Natural killer cell (primary cell): ENCODE results near the gene LRRN2. TPM values are rescaled to one million over a fixed set of nuclear protein-coding genes. Genes with fewer than 3 reads are reported as not detected.

Experiments used
- ATAC-seq, 3 donors: fragments of 150-1000 bp in 2 of 3; fragments of 200-7000 bp in 1 of 3; cut with Tn5 transposase; 1 replicate in 1 of 3; 2 replicates in 2 of 3; pipeline ENCODE4 v1.10.0; 2021; ENCODE audit warnings: mild to moderate bottlenecking in 2 of 3, moderate library complexity in 2 of 3
- DNase-seq, 2 donors: peaks; one replicate each; pipeline versions ENCODE4 v3.0.0 to v3.0.0-alpha.2; 2013 to 2021; ENCODE audit warnings: mixed read lengths in 1 of 2
- H3K27ac ChIP-seq: one replicate; pipeline ENCODE4 v1.5.1; 2013; ENCODE audit warnings: mild to moderate bottlenecking, low read length
- H3K27me3 ChIP-seq: one replicate; pipeline ENCODE4 v1.6.1; 2013; ENCODE audit warnings: low read length; ENCODE audit not compliant: control insufficient read depth, insufficient read depth
- H3K36me3 ChIP-seq: one replicate; pipeline ENCODE4 v1.6.1; 2013; ENCODE audit warnings: low read length; ENCODE audit not compliant: control insufficient read depth, insufficient read depth
- H3K4me1 ChIP-seq: one replicate; pipeline ENCODE4 v1.6.1; 2013; ENCODE audit warnings: low read length; ENCODE audit not compliant: control insufficient read depth, insufficient read depth
- H3K4me3 ChIP-seq: one replicate; pipeline ENCODE4 v1.5.1; 2013; ENCODE audit warnings: low read length
- H3K9me3 ChIP-seq: one replicate; pipeline ENCODE4 v1.6.1; 2013; ENCODE audit warnings: low read length; ENCODE audit not compliant: control insufficient read depth, insufficient read depth
- H3K27ac Mint-ChIP-seq, 2 donors: one replicate each; pipeline ENCODE4 v1.8.0; 2022; ENCODE audit warnings: mild to moderate bottlenecking in 2 of 2, mixed read lengths in 2 of 2, moderate library complexity in 1 of 2
- H3K27me3 Mint-ChIP-seq, 2 donors: one replicate each; pipeline ENCODE4 v1.8.0; 2022; ENCODE audit warnings: low read depth in 2 of 2, mixed read lengths in 2 of 2
- H3K36me3 Mint-ChIP-seq: one replicate; pipeline ENCODE4 v1.8.0; 2022; ENCODE audit warnings: mixed read lengths
- H3K4me1 Mint-ChIP-seq, 2 donors: one replicate each; pipeline ENCODE4 v1.8.0; 2022; ENCODE audit warnings: mixed read lengths in 2 of 2
- H3K4me3 Mint-ChIP-seq: one replicate; pipeline ENCODE4 v1.8.0; 2022; ENCODE audit warnings: mild to moderate bottlenecking, moderate library complexity, mixed read lengths
- H3K9me3 Mint-ChIP-seq, 2 donors: one replicate each; pipeline ENCODE4 v1.8.0; 2022; ENCODE audit warnings: mixed read lengths in 2 of 2
- WGBS: methylation state at CpG from one replicate; pipeline ENCODE4 v1.1.7; 2013; ENCODE audit warnings: missing lambda C conversion rate; ENCODE audit not compliant: insufficient coverage; 5-methylcytosine and 5-hydroxymethylcytosine counted together
- intact Hi-C: fragments of 100-400 bp; cut with micrococcal nuclease; formaldehyde crosslinking; loops from one replicate; pipeline ENCODE4 v1.14.2; 2022
- total RNA-seq, 4 donors: library from RNA; stranded (reverse); fragments of 120-200 nt in 1 of 4; gene quantifications; one replicate each; pipeline versions ENCODE4 v1.2.3 to v1.2.4, GENCODE V29; 2013 to 2022
- TF ChIP-seq, protein P1 (sequence below): fragments of 200-600 bp; IDR thresholded peaks from one replicate; pipeline ENCODE4 v1.8.0; 2022; ENCODE audit warnings: antibody characterized with exemption

LRRN2 gene
- total RNA-seq, 3 donors from 2014 or later (not counting 1 experiment from before 2014, with no cell fraction given): 0.10 to 0.27 TPM; not detected in 1

DNA sequence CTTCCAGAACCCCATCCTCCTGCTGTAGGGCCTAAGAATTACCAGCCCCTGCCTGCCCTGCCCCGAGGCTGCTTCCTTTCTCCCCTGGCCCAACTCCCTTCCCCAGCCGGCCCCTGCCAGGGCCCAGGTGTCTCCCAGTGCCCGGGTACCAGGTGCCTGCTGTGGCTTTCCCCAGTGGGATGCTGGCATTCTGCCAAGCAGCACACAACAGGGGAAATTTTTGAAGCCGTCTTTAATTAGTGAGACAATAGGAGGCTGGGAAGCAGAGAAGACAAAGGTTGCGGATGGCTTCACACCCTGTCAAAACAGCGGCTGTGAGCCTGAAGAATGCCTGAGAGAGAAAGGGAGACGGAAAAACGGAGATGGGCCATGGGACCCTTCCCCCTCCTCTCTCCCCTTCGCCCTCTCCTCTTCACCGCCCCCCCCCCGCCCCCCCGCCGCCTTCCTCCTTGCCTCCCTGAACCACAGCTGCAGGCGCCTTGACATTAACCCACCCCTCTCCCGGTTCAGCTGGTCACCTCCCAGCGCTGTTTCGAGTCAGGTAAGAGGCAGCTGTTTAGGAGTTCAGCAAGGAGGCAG is 33.6 kb downstream of the LRRN2 start:
- H3K4me1 ChIP-seq: no peaks in the 10 kb centered on the region
- no peak for DNase-seq
- no peak overlapping the region for H3K4me3 Mint-ChIP-seq
- peaks cover 17 to 21% of the 10 kb centered on the region in 2 donors for H3K27me3 Mint-ChIP-seq
- no peak overlapping the region for H3K27ac Mint-ChIP-seq
- no peak overlapping the region for H3K27ac ChIP-seq
- 20% methylated on average over 14 of the region's 17 CpGs for WGBS
- H3K9me3 Mint-ChIP-seq: no peaks in the 10 kb centered on the region
- intact Hi-C loops: no loop called here
- H3K36me3 ChIP-seq: no peaks in the 10 kb centered on the region
- no peak overlapping the region for H3K4me3 ChIP-seq
- H3K9me3 ChIP-seq: no peaks in the 10 kb centered on the region
- TF ChIP-seq, protein P1, sequence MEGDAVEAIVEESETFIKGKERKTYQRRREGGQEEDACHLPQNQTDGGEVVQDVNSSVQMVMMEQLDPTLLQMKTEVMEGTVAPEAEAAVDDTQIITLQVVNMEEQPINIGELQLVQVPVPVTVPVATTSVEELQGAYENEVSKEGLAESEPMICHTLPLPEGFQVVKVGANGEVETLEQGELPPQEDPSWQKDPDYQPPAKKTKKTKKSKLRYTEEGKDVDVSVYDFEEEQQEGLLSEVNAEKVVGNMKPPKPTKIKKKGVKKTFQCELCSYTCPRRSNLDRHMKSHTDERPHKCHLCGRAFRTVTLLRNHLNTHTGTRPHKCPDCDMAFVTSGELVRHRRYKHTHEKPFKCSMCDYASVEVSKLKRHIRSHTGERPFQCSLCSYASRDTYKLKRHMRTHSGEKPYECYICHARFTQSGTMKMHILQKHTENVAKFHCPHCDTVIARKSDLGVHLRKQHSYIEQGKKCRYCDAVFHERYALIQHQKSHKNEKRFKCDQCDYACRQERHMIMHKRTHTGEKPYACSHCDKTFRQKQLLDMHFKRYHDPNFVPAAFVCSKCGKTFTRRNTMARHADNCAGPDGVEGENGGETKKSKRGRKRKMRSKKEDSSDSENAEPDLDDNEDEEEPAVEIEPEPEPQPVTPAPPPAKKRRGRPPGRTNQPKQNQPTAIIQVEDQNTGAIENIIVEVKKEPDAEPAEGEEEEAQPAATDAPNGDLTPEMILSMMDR: no peak
- H3K27me3 ChIP-seq: no peaks in the 10 kb centered on the region
- H3K4me1 Mint-ChIP-seq: peaks cover 0 to 5% of the 10 kb centered on the region in 2 donors
- no peak for ATAC-seq
- no peaks in the 10 kb centered on the region for H3K36me3 Mint-ChIP-seq

DNA sequence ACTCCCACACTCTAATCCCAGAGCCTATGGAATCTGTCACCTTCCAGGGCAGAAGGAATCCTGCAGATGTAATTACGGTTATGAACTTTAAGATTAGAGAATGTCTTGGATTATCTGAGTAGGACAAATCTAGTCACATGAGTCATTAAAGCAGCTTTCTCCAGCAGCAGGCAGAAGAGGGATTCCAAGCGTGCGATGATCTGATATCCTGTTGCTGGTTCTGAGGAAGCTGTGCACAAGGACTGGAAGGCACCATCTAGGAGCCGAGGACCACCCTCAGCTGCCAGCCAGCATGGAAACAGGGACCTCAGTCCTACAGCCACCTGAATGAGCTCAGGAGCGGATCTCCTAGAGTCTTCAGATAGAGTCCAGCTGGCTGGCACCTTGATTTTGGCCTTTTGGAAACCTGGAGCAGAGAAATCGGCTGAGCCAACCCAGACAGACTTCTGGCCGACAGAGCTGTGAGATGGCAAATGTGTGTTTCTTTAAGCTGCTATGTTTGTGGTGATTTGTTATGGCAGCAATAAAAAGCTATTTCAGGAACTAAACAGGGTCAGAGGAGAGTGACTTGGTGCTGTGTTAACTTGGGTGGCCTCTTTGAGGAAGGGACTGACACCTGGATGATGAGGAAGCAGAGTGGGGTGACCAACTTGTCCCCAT is 34.5 kb downstream of the LRRN2 start:
- TF ChIP-seq, protein P1: no peak
- Mint-ChIP-seq H3K36me3 (no peaks in the 10 kb centered on the region), H3K4me1 (peaks cover 0 to 7% of the 10 kb centered on the region in 2 donors), H3K9me3 (no peaks in the 10 kb centered on the region), H3K27me3 (peaks cover 14 to 16% of the 10 kb centered on the region in 2 donors), H3K4me3 (no peak overlapping the region), H3K27ac (no peak overlapping the region)
- no peaks in the 10 kb centered on the region for H3K27me3 ChIP-seq
- no peaks in the 10 kb centered on the region for H3K36me3 ChIP-seq
- 84% methylated on average over 7 of the region's 7 CpGs for WGBS
- H3K4me3 ChIP-seq: no peak overlapping the region
- DNase-seq (no peak), ATAC-seq (no peak)
- H3K9me3 ChIP-seq: no peaks in the 10 kb centered on the region
- intact Hi-C loops: no loop called here
- no peak overlapping the region for H3K27ac ChIP-seq
- H3K4me1 ChIP-seq: no peaks in the 10 kb centered on the region

DNA sequence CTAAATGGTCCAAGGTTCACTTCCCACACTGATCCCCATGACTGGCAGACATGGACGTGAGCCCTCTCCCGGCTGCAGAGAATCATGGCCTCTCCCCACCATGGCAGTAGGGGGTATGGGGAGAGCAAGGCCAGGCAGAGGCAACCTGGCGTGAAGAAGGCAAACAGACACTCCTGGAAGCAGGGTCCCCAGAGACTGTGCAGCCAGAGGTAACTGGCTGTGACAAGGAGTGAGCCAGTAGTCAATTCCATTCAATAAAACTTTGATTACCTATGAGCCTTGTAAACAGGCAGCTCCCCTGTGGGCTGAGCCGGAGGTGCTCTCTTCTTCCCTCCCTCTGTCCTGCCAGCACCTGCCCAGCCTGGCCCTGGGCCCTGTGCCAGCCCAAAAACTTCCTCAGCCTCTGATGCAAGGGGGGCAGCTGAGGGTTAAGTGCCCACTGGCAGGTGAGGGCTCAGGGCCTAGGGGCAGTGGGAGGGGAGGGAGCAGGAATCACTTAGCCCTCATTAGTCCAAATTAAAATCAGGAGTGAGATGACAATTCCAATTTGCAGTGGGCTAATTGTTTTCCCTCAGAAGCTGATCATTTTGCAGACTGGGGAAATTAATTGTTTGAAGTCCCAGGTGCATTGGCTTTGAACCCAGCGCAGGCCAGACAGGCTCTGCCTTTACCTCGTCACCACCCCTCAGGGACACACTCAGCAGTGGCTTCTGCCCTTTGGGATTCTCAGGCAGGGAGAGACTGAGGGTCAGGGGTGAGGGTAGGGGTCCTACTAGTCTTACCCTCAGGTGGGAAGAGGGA is 35.6 kb downstream of the LRRN2 start:
- TF ChIP-seq, protein P1: no peak
- Mint-ChIP-seq H3K36me3 (no peaks in the 10 kb centered on the region), H3K9me3 (no peaks in the 10 kb centered on the region), H3K27ac (no peak overlapping the region), H3K4me1 (peaks cover 0 to 7% of the 10 kb centered on the region in 2 donors), H3K27me3 (peaks cover 12 to 24% of the 10 kb centered on the region in 2 donors), H3K4me3 (no peak overlapping the region)
- Histone ChIP-seq H3K36me3 (no peaks in the 10 kb centered on the region), H3K4me3 (no peak overlapping the region), H3K27me3 (no peaks in the 10 kb centered on the region), H3K27ac (no peak overlapping the region), H3K9me3 (no peaks in the 10 kb centered on the region), H3K4me1 (no peaks in the 10 kb centered on the region)
- no peak for DNase-seq
- no peak for ATAC-seq
- 87% methylated on average over 6 of the region's 6 CpGs for WGBS
- intact Hi-C loops: no loop called here
